Tibial nerve (tissue), 3 donors: ENCODE data around the gene CRYBA1.

Experiments
- POLR2A ChIP-seq, 2 donors: fragments of 450-650 bp; IDR thresholded peaks; one replicate each; pipeline ENCODE4 v1.6.1; 2017; ENCODE audit warnings: antibody characterized with exemption in 2 of 2, mild to moderate bottlenecking in 2 of 2, moderate library complexity in 2 of 2
- TF ChIP-seq, protein P1 (sequence below), 5 experiments: fragments of 200-600 bp in 3 of 5; fragments of 450-650 bp in 2 of 5; sonication (generic) in 3 of 5; IDR thresholded peaks; one replicate each; pipeline ENCODE4 v1.5.1; 2016 to 2019; ENCODE audit warnings: antibody characterized with exemption in 5 of 5, mild to moderate bottlenecking in 3 of 5, moderate library complexity in 2 of 5

GRCh38 chr17:29242051-29242450 is 4.6 kb upstream of the CRYBA1 start:
- TF ChIP-seq POLR2A (IDR thresholded peaks at IDR 0.05): no peak
- TF ChIP-seq, protein P1, sequence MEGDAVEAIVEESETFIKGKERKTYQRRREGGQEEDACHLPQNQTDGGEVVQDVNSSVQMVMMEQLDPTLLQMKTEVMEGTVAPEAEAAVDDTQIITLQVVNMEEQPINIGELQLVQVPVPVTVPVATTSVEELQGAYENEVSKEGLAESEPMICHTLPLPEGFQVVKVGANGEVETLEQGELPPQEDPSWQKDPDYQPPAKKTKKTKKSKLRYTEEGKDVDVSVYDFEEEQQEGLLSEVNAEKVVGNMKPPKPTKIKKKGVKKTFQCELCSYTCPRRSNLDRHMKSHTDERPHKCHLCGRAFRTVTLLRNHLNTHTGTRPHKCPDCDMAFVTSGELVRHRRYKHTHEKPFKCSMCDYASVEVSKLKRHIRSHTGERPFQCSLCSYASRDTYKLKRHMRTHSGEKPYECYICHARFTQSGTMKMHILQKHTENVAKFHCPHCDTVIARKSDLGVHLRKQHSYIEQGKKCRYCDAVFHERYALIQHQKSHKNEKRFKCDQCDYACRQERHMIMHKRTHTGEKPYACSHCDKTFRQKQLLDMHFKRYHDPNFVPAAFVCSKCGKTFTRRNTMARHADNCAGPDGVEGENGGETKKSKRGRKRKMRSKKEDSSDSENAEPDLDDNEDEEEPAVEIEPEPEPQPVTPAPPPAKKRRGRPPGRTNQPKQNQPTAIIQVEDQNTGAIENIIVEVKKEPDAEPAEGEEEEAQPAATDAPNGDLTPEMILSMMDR (IDR thresholded peaks at IDR 0.05): no peak
